Measurements from ENCODE around the gene PRPH. TPM values are rescaled to one million over a fixed set of nuclear protein-coding genes. Genes with fewer than 3 reads are reported as not detected.

The PRPH gene
- total RNA-seq, 1 experiment from 2014 or later = 1.4 TPM

- no peak overlapping the region for H3K27ac Mint-ChIP-seq (ENCODE audit: low read depth, unreplicated experiment)
- no peaks in the 10 kb centered on the region for H3K27me3 Mint-ChIP-seq (ENCODE audit: insufficient read depth, unreplicated experiment)
- CTCF ChIA-PET = interaction anchor here (0.5 to 2.9 kb wide), 20 partner anchors 8 to 731 kb away, joined by 3 to 19 read pairs (median 4); partner anchors contain the start of genes DNAJC22 and PRPH
- H3K9me3 Mint-ChIP-seq (ENCODE audit: unreplicated experiment) = no peaks in the 10 kb centered on the region
- intact Hi-C loops (cut with micrococcal nuclease) = no loop called here
- no TSS peak for BruUV-seq (replicated peaks)
- H3K36me3 Mint-ChIP-seq (ENCODE audit: insufficient read depth, unreplicated experiment) = no peaks in the 10 kb centered on the region
- TF ChIP-seq, protein P1, sequence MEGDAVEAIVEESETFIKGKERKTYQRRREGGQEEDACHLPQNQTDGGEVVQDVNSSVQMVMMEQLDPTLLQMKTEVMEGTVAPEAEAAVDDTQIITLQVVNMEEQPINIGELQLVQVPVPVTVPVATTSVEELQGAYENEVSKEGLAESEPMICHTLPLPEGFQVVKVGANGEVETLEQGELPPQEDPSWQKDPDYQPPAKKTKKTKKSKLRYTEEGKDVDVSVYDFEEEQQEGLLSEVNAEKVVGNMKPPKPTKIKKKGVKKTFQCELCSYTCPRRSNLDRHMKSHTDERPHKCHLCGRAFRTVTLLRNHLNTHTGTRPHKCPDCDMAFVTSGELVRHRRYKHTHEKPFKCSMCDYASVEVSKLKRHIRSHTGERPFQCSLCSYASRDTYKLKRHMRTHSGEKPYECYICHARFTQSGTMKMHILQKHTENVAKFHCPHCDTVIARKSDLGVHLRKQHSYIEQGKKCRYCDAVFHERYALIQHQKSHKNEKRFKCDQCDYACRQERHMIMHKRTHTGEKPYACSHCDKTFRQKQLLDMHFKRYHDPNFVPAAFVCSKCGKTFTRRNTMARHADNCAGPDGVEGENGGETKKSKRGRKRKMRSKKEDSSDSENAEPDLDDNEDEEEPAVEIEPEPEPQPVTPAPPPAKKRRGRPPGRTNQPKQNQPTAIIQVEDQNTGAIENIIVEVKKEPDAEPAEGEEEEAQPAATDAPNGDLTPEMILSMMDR (IDR thresholded peaks at IDR 0.05; ENCODE audit: unreplicated experiment) = no peak
- H3K4me1 Mint-ChIP-seq (ENCODE audit: insufficient read depth, unreplicated experiment) = no peaks in the 10 kb centered on the region
- no peak overlapping the region for H3K4me3 Mint-ChIP-seq (ENCODE audit: unreplicated experiment)
- POLR2A ChIA-PET = no interaction called here
- DNase-seq (ENCODE audit: unreplicated experiment) = no peak
Measured at GRCh38 chr12:49330631-49331379, 35.9 kb downstream of the PRPH start.

GRCh38 chr12:49331380-49332222 lies 36.7 kb downstream of the PRPH start:
- H3K27ac Mint-ChIP-seq (ENCODE audit: low read depth, unreplicated experiment) = no peak overlapping the region
- ChIA-PET CTCF (interaction anchor here (0.5 to 2.9 kb wide), 23 partner anchors 9 to 731 kb away, joined by 3 to 19 read pairs (median 4); partner anchors contain the start of genes DNAJC22 and PRPH), POLR2A (interaction anchor here (0.5 to 1.5 kb wide), 3 partner anchors 13 to 55 kb away, joined by 3 read pairs; no protein-coding TSS in a partner anchor)
- no peaks in the 10 kb centered on the region for H3K27me3 Mint-ChIP-seq (ENCODE audit: insufficient read depth, unreplicated experiment)
- H3K4me1 Mint-ChIP-seq (ENCODE audit: insufficient read depth, unreplicated experiment) = no peaks in the 10 kb centered on the region
- TF ChIP-seq, protein P1 (IDR thresholded peaks at IDR 0.05; ENCODE audit: unreplicated experiment) = peak; percentile 72
- H3K36me3 Mint-ChIP-seq (ENCODE audit: insufficient read depth, unreplicated experiment) = no peaks in the 10 kb centered on the region
- BruUV-seq (replicated peaks) = no TSS peak
- DNase-seq (ENCODE audit: unreplicated experiment) = peak; percentile 51
- no peaks in the 10 kb centered on the region for H3K9me3 Mint-ChIP-seq (ENCODE audit: unreplicated experiment)
- intact Hi-C loops (cut with micrococcal nuclease) = no loop called here
- H3K4me3 Mint-ChIP-seq (ENCODE audit: unreplicated experiment) = no peak overlapping the region

GRCh38 chr12:49332441-49332861 lies 37.5 kb downstream of the PRPH start:
- ChIA-PET POLR2A (interaction anchor here (0.5 to 1.5 kb wide), 3 partner anchors 14 to 55 kb away, joined by 3 read pairs; no protein-coding TSS in a partner anchor), CTCF (interaction anchor here (0.6 to 2.9 kb wide), 16 partner anchors 10 to 316 kb away, joined by 3 to 19 read pairs (median 4); partner anchors contain the start of genes DNAJC22 and PRPH)
- no peak for DNase-seq (ENCODE audit: unreplicated experiment)
- Mint-ChIP-seq H3K27ac (ENCODE audit: low read depth, unreplicated experiment) (no peak overlapping the region), H3K36me3 (ENCODE audit: insufficient read depth, unreplicated experiment) (no peaks in the 10 kb centered on the region), H3K27me3 (ENCODE audit: insufficient read depth, unreplicated experiment) (peaks cover 7% of the 10 kb centered on the region), H3K9me3 (ENCODE audit: unreplicated experiment) (no peaks in the 10 kb centered on the region), H3K4me3 (ENCODE audit: unreplicated experiment) (no peak overlapping the region), H3K4me1 (ENCODE audit: insufficient read depth, unreplicated experiment) (no peaks in the 10 kb centered on the region)
- intact Hi-C loops (cut with micrococcal nuclease) = no loop called here
- no TSS peak for BruUV-seq (replicated peaks)
- TF ChIP-seq, protein P1 (IDR thresholded peaks at IDR 0.05; ENCODE audit: unreplicated experiment) = no peak
